ENCODE measurements around the gene MYO9A.

The MYO9A gene

DNA sequence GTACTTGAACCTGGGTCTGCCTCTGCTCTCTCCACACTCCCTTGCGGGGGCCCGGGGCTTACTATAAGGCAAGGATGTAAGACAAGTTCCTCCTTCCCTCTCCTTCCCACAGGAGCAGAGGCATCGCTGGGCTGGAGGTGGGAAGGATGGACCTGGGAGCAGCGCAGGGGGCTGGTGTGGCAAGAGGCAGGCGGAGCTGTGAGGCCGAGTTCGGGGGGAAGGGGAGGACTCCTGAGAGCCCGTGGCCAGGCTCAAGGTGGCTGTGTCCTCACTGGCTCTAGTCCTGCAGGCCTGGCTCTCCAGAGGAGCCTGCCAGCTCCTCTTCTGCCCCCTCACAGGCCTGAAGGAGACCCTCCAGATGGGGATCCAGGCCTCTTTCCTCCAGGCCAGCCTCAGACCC, 308.6 kb downstream of the MYO9A start:
- DNase-seq (ENCODE audit: low read depth, low spot score): no peak

DNA sequence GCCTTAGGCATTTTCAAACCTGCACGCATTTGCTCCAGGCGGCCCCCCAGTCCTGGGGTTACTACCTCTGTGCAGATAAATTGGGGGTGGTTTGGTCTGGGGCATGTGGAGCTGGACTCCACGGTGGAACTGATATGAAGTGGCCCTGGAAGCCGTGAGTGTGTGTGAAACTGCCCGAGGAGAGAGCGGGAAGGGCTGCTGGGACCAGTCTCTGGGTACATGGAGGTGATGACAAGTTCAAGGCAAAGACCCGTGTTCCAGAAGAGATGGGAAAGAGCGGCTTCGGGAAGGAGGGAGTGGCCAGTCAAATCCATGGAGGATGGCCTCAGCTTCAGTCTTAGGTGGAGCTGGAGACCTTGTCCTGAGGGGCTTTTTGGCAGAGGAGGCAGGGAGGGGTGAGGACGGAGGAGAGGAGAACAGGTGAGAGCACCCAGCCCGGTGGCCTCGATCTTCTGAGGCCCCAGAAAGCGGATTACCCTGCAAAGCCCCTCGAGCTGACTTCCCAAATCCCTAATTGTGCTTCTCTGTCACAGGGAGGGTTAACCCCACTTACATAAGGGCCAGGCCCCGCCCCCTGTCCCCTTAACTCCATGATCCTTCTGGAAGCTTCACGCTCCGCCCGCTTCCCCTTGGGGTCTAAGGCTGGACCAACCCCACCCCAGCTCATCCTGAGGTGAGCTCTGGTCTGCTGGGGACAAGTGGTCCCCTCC, 309.5 kb downstream of the MYO9A start:
- DNase-seq (ENCODE audit: low read depth, low spot score): no peak

- DNase-seq (ENCODE audit: low read depth, low spot score): no peak
These were observed 310.3 kb downstream of the MYO9A start for GRCh38 chr15:71807691-71808091.

DNA sequence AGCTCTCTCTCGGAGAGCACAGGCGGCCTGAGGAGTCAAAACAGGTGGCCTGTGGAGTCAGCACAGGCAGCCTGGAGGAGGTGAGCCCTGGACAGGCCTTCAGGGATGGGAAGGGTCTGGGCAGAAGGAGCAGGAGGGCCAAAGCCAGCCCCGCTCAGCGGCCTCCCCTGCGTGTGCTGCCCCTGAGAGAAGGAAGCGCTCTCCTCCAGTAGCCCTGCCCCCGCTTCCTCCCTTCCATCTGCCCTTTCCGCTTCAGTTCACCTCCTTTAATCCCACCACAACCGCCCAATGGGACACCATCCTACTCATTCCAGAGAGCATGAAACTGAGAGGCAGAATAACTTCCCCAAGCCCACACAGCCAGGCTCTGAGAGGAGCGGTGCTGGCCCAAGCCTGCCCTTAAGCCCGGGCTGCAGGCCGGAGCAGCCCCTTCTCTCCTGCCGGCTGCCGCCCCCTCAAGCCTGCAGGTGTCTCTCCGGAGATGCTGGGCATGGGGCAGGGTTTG, 310.8 kb downstream of the MYO9A start:
- DNase-seq (ENCODE audit: low read depth, low spot score): no peak

DNA sequence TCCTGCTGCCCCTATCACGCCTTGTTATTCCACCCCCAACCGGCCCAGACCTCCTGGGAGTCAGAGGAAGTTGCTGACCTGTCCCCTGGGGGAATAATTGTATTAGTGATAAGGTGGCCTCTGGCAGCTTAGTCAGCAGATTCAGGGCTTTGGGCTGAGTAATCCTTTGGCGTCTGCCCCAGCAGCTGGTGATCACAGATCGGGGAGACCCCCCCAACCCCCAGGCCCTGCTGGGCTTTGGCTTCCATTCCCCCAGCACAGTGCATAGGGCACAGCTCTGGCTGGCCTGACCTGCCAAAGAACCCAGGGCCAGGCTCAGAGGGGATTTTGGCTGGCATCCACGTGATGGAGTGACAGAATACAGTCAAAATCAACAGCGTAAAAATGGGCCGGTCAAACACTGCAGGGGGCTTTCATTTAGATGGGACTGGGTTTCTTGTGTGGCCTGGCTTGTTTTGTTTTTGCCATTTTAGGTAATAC, 311.5 kb downstream of the MYO9A start:
- DNase-seq (ENCODE audit: low read depth, low spot score): no peak

DNA sequence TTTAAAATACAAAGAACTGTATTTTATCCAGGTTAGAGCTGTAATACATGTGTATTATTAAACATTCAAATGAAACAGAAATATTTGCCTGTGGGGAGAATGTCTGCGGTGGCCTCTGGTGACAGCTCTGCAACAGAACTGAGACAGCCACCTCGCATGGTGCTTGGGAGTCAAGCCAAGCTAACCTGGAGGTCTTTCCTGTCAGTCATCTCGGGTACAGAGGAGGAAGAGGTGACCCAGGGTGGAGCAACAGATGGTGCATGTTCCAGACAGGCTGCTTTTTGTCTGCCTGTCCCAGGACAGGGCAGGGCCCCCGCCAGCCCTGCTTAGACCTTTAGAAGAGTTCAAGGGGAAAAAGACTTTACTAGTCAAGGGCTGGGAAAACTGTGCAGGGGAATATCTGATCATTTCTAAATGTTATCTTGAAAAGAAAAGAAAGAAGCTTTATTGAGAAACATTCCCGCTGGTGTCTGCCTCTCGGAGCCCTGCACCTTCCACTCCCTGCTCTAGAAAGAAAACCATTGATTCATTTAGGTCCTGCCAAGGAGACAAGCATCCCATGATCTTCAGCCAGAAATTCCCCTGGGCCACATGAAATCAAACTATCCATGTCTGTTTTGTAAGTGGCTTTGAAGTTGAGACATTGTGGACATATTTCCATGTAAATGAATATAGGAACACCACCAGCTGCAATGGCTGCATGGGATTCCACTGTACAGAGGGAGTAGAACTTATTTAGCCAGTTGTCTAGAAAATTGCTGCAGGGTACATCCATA, 313.1 kb downstream of the MYO9A start:
- no peak for DNase-seq (ENCODE audit: low read depth, low spot score)

GRCh38 chr15:71804226-71804625, 313.7 kb downstream of the MYO9A start:
- no peak for DNase-seq (ENCODE audit: low read depth, low spot score)

DNA sequence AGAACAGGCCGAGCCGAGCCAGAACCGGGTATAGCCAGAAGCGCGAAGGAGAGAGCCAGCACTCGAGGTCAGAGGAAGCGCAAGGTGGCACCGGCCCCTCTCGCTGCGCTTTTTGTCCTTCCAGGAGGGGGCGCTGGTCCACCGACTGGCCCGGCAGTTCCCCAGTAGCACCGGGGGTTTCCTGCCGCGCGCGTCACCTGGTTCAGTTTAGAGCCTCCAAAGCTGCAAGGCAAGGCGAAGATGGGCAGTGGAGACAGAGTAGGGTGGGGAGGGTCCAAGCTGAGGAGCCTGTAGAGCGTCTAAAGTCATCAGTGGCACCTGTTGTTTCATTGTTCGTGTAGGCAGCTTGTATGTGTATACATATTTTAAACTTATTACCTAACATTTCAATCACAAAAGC, 315.2 kb downstream of the MYO9A start:
- no peak for DNase-seq (ENCODE audit: low read depth, low spot score)

DNA sequence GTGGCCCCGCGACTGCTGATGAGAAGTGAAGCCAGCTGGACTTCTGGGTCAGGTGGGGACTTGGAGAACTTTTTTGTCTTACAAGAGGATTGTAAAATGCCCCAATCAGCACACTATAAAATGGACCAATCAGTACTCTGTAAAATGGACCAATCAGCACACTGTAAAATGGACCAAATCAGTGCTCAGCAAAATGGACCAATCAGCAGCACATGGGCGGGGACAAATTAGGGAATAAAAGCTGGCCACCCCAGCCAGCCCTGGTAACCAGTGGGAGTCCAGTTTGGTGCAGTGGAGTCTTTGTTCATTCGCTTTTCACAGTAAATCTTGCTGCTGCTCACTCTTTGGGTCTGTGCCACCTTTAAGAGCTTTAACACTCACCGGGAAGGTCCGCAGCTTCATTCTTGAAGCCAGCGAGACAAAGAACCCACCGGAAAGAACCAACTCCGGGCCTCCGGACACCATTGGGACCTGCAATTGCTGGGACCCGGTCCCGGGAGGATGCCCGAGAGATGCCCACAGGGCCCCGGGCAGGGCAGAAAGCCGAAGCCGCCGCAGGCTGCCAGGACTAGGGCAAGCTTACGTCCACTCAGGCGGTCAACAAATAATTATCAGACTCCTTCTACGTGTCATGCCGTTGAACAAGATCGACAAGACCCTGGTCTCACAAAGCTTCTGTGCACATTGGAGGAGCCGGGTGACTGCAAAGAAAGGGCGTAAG, 315.9 kb downstream of the MYO9A start:
- no peak for DNase-seq (ENCODE audit: low read depth, low spot score)

DNA sequence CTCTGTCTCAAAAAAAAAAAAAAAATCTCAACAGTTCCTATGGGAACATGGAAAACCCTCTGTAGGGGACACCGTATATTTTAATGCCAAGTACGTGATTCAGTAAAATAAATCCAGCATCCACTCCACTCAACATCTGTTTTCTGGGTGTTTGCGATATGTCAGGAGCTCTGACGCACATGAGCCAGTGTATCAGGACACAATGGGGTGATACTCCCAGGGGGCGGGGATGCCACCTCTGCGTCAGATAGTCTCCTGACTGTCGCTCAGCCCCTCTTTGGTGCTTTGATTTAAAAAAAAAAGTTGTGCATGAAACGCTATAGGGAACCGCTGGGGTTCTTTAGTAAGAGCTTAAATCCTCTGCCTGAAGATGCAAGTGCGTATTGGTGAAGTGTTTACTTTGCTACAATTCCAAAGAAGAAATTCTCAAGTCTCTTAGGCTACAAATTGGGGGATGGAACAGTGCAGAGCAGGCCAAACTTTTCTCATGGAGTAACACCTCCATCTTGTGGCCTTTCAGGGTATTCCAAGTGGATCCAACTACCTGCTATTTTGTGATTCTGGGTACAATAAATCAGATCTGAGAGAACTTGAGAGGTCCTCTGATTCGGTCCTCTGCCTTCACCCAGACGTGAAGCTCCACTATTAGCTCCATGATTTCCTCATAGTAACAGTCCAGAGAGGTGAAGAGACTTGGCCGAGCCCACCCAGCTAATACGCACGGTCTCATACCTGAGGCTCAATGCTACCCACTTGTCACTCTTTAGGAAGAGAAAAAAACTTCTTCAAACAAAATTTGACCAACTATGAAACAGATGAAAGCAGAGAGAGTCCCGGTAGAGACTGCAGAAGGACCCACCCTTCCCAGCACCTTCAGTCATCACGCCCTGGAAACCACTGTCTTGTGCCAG, 316.9 kb downstream of the MYO9A start:
- no peak for DNase-seq (ENCODE audit: low read depth, low spot score)

- DNase-seq (ENCODE audit: low read depth, low spot score): no peak
These were observed 317.8 kb downstream of the MYO9A start for GRCh38 chr15:71800190-71800589.

- no peak for DNase-seq (ENCODE audit: low read depth, low spot score)
These were observed 319.3 kb downstream of the MYO9A start for GRCh38 chr15:71798641-71799040.

DNA sequence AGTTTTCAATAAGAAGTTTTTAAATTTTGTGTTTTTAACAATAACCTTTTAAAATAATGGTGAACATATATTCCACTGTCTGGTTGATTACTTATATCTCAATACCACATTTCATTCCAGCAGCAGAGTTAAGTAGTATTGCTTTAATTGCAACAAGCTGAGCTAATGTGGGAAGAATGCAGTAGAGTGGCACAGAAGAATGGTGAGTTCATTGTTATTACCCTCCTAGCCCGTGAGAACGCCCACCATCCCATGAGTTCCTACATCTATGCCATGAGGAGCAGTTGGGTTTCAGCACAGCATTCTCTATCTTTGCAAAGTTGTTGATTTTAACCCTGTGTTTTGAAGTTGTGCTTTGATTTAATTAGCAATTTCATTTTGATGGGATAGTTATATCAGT, 325.4 kb downstream of the MYO9A start:
- DNase-seq (ENCODE audit: low read depth, low spot score): no peak

GRCh38 chr15:71791975-71792374, 326.0 kb downstream of the MYO9A start:
- no peak for DNase-seq (ENCODE audit: low read depth, low spot score)

GRCh38 chr15:71790081-71790480, 327.9 kb downstream of the MYO9A start:
- no peak for DNase-seq (ENCODE audit: low read depth, low spot score)

DNA sequence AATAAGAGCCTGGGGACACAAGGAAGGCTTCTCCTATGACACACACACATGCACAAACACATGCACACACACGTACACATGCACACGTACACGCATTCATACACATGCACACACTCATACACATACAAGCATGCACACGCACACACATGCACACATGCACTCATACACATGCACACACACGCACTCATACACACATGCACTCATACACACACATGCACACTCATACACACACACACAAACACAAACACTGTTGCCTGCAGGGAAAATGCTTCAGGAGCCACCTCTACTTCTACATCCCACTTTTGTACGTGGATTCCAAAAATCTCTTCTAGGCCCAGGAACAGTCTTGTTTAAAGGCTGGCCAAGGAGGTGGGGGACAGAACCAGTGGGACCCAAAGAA, 328.3 kb downstream of the MYO9A start:
- DNase-seq (ENCODE audit: low read depth, low spot score): no peak

- DNase-seq (ENCODE audit: low read depth, low spot score): no peak
These were observed 329.0 kb downstream of the MYO9A start for GRCh38 chr15:71788646-71789579.

DNA sequence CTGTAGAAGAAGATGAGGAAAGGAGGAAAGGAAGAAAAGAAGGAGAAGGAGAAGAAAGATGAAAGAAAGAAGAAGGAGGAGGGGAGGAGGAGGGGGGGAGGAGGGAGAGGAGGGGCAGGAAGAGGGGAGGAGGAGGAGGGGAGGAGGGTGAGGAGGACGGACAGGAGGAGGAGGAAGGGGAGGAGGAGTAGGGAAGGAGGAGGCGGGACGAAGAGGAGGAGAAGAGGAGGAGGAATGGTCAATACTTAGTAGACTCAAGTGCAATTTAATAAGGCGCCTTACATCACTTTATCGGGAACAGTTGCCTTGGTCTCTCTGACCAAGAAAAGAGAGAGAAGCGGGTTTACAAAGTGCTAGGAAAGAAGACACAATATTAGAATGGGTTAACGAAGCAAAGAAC, 331.3 kb downstream of the MYO9A start:
- no peak for DNase-seq (ENCODE audit: low read depth, low spot score)

DNA sequence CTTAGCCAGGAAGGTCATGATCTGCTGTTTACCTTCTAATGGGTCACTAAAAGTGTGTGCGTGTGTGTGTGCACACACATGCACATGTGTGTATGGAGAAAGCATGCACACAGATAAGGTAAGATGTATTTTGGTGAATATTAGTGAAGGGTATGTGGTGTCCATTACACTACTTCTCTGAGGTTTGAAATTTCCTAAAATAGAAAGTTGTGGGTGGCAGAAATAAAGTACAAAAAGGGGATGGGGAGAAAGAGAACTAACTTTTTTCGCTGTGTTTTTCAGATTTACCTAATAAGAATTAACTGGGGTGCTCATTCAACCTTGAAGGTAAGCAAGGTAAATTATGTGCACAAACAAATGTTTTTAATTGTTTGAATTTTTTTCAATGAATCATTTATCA, 332.0 kb downstream of the MYO9A start:
- no peak for DNase-seq (ENCODE audit: low read depth, low spot score)

DNA sequence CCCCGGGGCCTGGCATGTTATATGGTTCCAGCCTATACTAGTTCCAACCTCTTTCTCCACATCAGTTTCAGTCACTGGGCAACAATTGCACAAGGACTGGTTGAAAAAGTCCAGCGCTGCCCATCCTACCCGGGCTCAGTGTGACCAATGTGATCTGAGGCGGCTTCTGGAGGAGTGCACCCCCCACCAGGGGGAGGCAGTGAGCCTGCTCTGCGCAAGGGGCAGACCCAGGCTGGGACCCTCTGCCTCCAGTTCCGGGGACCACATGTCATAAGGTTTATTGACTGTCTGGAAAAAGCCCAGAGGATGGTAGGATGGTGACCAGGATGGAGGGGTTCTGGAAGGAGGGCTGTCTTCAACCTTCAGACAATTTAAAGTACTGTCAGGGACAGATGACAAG, 333.2 kb downstream of the MYO9A start:
- DNase-seq (ENCODE audit: low read depth, low spot score): no peak
